Amygdala (tissue), 56 donors: Measurements from ENCODE around the gene GLI2.
A peak's percentile ranks its signal among the peaks of the same experiment; 100 is the strongest.

Experiments
- DNase-seq, 56 donors: peaks; one replicate each; lab custom pipeline; 2025; lab: John Stamatoyannopoulos, UW

GLI2 gene

GRCh38 chr2:120750488-120751210, 15.0 kb downstream of the GLI2 start:
- peak in 4 of 56 donors; percentile 31 to 38 (median 33) for DNase-seq

GRCh38 chr2:120751553-120751952, 15.9 kb downstream of the GLI2 start:
- no peak for DNase-seq

- DNase-seq = no peak
These were observed 18.6 kb downstream of the GLI2 start for GRCh38 chr2:120754067-120754960.

GRCh38 chr2:120758181-120759144, 22.8 kb downstream of the GLI2 start:
- DNase-seq = peak in 21 of 56 donors; percentile 15 to 69 (median 35)

GRCh38 chr2:120759543-120760331, 24.1 kb downstream of the GLI2 start:
- no peak for DNase-seq

GRCh38 chr2:120760446-120761135, 24.9 kb downstream of the GLI2 start:
- DNase-seq = no peak

GRCh38 chr2:120761164-120761861, 25.6 kb downstream of the GLI2 start:
- no peak for DNase-seq

GRCh38 chr2:120761911-120762310, 26.2 kb downstream of the GLI2 start:
- DNase-seq = no peak

GRCh38 chr2:120762341-120763061, 26.8 kb downstream of the GLI2 start:
- DNase-seq = no peak

GRCh38 chr2:120763508-120763907, 27.8 kb downstream of the GLI2 start:
- no peak for DNase-seq

- DNase-seq = no peak
These were observed 28.3 kb downstream of the GLI2 start for GRCh38 chr2:120763931-120764330.

GRCh38 chr2:120764492-120764891, 28.8 kb downstream of the GLI2 start:
- DNase-seq = no peak

GRCh38 chr2:120764991-120765677, 29.5 kb downstream of the GLI2 start:
- peak in 8 of 56 donors; percentile 21 to 42 (median 38) for DNase-seq

GRCh38 chr2:120765678-120766469, 30.2 kb downstream of the GLI2 start:
- no peak for DNase-seq

- no peak for DNase-seq
These were observed 31.0 kb downstream of the GLI2 start for GRCh38 chr2:120766470-120767351.
